H9 (cell line): ENCODE data around the gene TFDP1. TPM values are rescaled to one million over a fixed set of nuclear protein-coding genes. Genes with fewer than 3 reads are reported as not detected.

Source experiments
- DNase-seq: peaks from one replicate; pipeline ENCODE4 v3.0.0-alpha.2; 2017
- H2AFZ ChIP-seq: one replicate; pipeline ENCODE4 v1.6.1; 2013; ENCODE audit warnings: mild to moderate bottlenecking, low read length, control low read depth, moderate library complexity
- H2AK5ac ChIP-seq: 2 replicates; pipeline ENCODE4 v1.6.1; 2013; ENCODE audit warnings: low read length, control low read depth, mixed read lengths; ENCODE audit not compliant: insufficient read length
- H2BK120ac ChIP-seq: one replicate; pipeline ENCODE4 v1.6.1; 2013; ENCODE audit warnings: low read depth, mild to moderate bottlenecking, low read length, control low read depth, inconsistent platforms; ENCODE audit not compliant: poor library complexity, severe bottlenecking
- H2BK12ac ChIP-seq: 2 replicates; pipeline ENCODE4 v1.6.1; 2013; ENCODE audit warnings: low read length, control low read depth, mixed read lengths, low read depth; ENCODE audit not compliant: insufficient read length
- H2BK15ac ChIP-seq: 2 replicates; pipeline ENCODE4 v1.6.1; 2013; ENCODE audit warnings: low read depth, low read length, control low read depth
- H2BK20ac ChIP-seq: one replicate; pipeline ENCODE4 v1.6.1; 2013; ENCODE audit warnings: low read depth, mild to moderate bottlenecking, low read length, control low read depth, inconsistent platforms; ENCODE audit not compliant: poor library complexity, severe bottlenecking
- H2BK5ac ChIP-seq: 2 replicates; pipeline ENCODE4 v1.6.1; 2013; ENCODE audit warnings: low read length, control low read depth, mixed read lengths; ENCODE audit not compliant: insufficient read length
- H3K14ac ChIP-seq: 2 replicates; pipeline ENCODE4 v1.6.1; 2013; ENCODE audit warnings: low read length, control low read depth; ENCODE audit not compliant: insufficient read depth
- H3K18ac ChIP-seq: 2 replicates; pipeline ENCODE4 v1.6.1; 2013; ENCODE audit warnings: low read depth, mild to moderate bottlenecking, mixed read lengths, low read length, control low read depth; ENCODE audit not compliant: insufficient read length
- H3K23ac ChIP-seq: 2 replicates; pipeline ENCODE4 v1.6.1; 2013; ENCODE audit warnings: low read length, control low read depth, mixed read lengths, low read depth; ENCODE audit not compliant: insufficient read length
- H3K23me2 ChIP-seq: 2 replicates; pipeline ENCODE4 v1.6.1; 2013; ENCODE audit warnings: low read depth, mild to moderate bottlenecking, mixed read lengths, low read length, control low read depth; ENCODE audit not compliant: insufficient read length, poor library complexity, severe bottlenecking
- H3K27ac ChIP-seq: 2 replicates; pipeline ENCODE4 v1.5.1; 2013; ENCODE audit warnings: low read length, control low read depth, mixed read lengths, low read depth; ENCODE audit not compliant: insufficient read length
- H3K27me3 ChIP-seq: 2 replicates; pipeline ENCODE4 v1.6.1; 2013; ENCODE audit warnings: low read length, control low read depth, inconsistent platforms; ENCODE audit not compliant: insufficient read depth
- H3K4ac ChIP-seq: 2 replicates; pipeline ENCODE4 v1.6.1; 2013; ENCODE audit warnings: low read depth, mild to moderate bottlenecking, control low read depth, inconsistent platforms, low read length, moderate library complexity
- H3K4me1 ChIP-seq: 2 replicates; pipeline ENCODE4 v1.6.1; 2013; ENCODE audit warnings: low read length, control low read depth, inconsistent platforms; ENCODE audit not compliant: insufficient read depth
- H3K4me2 ChIP-seq: 2 replicates; pipeline ENCODE4 v1.6.1; 2013; ENCODE audit warnings: low read length, control low read depth, mixed read lengths; ENCODE audit not compliant: insufficient read length, insufficient read depth
- H3K56ac ChIP-seq: 2 replicates; pipeline ENCODE4 v1.6.1; 2013; ENCODE audit warnings: low read depth, mild to moderate bottlenecking, mixed read lengths, low read length, control low read depth; ENCODE audit not compliant: insufficient read length
- H3K79me1 ChIP-seq: 2 replicates; pipeline ENCODE4 v1.6.1; 2013; ENCODE audit warnings: low read depth, mild to moderate bottlenecking, moderate library complexity, low read length, control low read depth, inconsistent platforms; ENCODE audit not compliant: insufficient read depth, poor library complexity, severe bottlenecking
- H3K79me2 ChIP-seq: 2 replicates; pipeline ENCODE4 v1.6.1; 2013; ENCODE audit warnings: low read length, control low read depth, inconsistent platforms; ENCODE audit not compliant: insufficient read depth
- H3K9ac ChIP-seq: 2 replicates; pipeline ENCODE4 v1.6.1; 2013; ENCODE audit warnings: low read length, control low read depth, mixed read lengths; ENCODE audit not compliant: insufficient read length; ENCODE audit errors: extremely low read depth
- H3K9me3 ChIP-seq: one replicate; pipeline ENCODE4 v1.6.1; 2013; ENCODE audit warnings: low read depth, low read length, inconsistent platforms; ENCODE audit not compliant: control insufficient read depth
- H3T11ph ChIP-seq: one replicate; pipeline ENCODE4 v1.6.1; 2013; ENCODE audit warnings: mild to moderate bottlenecking, low read length, control low read depth, inconsistent platforms
- H4K20me1 ChIP-seq: one replicate; pipeline ENCODE4 v1.6.1; 2013; ENCODE audit not compliant: control insufficient read depth, insufficient read length, insufficient read depth
- H4K5ac ChIP-seq: 2 replicates; pipeline ENCODE4 v1.6.1; 2013; ENCODE audit warnings: low read depth, mild to moderate bottlenecking, mixed read lengths, low read length, control low read depth; ENCODE audit not compliant: insufficient read length
- H4K8ac ChIP-seq: replicated peaks from 2 replicates; pipeline ENCODE4 v1.6.1; 2013; ENCODE audit warnings: low read length, control low read depth, mixed read lengths, low read depth; ENCODE audit not compliant: insufficient read length
- H4K91ac ChIP-seq: 2 replicates; pipeline ENCODE4 v1.6.1; 2013; ENCODE audit warnings: low read depth, mild to moderate bottlenecking, moderate library complexity, mixed read lengths, low read length, control low read depth; ENCODE audit not compliant: insufficient read length
- H3K27ac Mint-ChIP-seq, 3 experiments: 2 replicates in 2 of 3; 3 replicates in 1 of 3; pipeline ENCODE4 v1.8.0; 2020 to 2021; ENCODE audit warnings: mixed read lengths in 3 of 3, mild to moderate bottlenecking in 1 of 3, moderate library complexity in 1 of 3
- H3K27me3 Mint-ChIP-seq: 2 replicates; pipeline ENCODE4 v1.8.0; 2021; ENCODE audit warnings: low read depth, mild to moderate bottlenecking, moderate library complexity, mixed read lengths
- H3K36me3 Mint-ChIP-seq, 3 experiments: 2 replicates in 2 of 3; 3 replicates in 1 of 3; pipeline ENCODE4 v1.8.0; 2020 to 2021; ENCODE audit warnings: low read depth in 3 of 3, mixed read lengths in 3 of 3; ENCODE audit not compliant: insufficient read depth in 1 of 3
- H3K4me1 Mint-ChIP-seq, 2 experiments: 2 replicates each; pipeline ENCODE4 v1.8.0; 2020; ENCODE audit warnings: mixed read lengths in 2 of 2
- H3K4me3 Mint-ChIP-seq, 2 experiments: 2 replicates in 1 of 2; 3 replicates in 1 of 2; pipeline ENCODE4 v1.8.0; 2020 to 2021; ENCODE audit warnings: mild to moderate bottlenecking in 2 of 2, mixed read lengths in 2 of 2, moderate library complexity in 1 of 2
- H3K9me3 Mint-ChIP-seq, 2 experiments: 2 replicates in 1 of 2; 3 replicates in 1 of 2; pipeline ENCODE4 v1.8.0; 2020; ENCODE audit warnings: mild to moderate bottlenecking in 2 of 2, mixed read lengths in 2 of 2, moderate library complexity in 1 of 2
- CTCF ChIP-seq: fragments of 200-600 bp; sonication (generic); conservative IDR thresholded peaks from 3 replicates; pipeline ENCODE4 v1.8.0; 2021; ENCODE audit warnings: antibody characterized with exemption, mild to moderate bottlenecking
- WGBS: extraction: QIAGEN DNeasy Blood & Tissue Kit; methylation state at CpG from one replicate; pipeline ENCODE4 v1.1.7; 2013; ENCODE audit warnings: missing lambda C conversion rate, low lambda C conversion rate, mixed read lengths; ENCODE audit not compliant: insufficient read length; ENCODE audit errors: extremely low coverage; 5-methylcytosine and 5-hydroxymethylcytosine counted together
- total RNA-seq: library from RNA; stranded (reverse); gene quantifications from 2 replicates; pipeline ENCODE4 v1.2.1, GENCODE V29; 2021

TFDP1 gene
- total RNA-seq, 1 experiment from 2014 or later: 111 TPM

- H2BK20ac ChIP-seq: no peak overlapping the region
- H3K27ac ChIP-seq: no peak overlapping the region
- Mint-ChIP-seq H3K36me3 (no peaks in the 10 kb centered on the region), H3K9me3 (no peaks in the 10 kb centered on the region; a peak in 1 of 5 replicates), H3K4me3 (no peak overlapping the region), H3K27me3 (peaks cover 1% of the 10 kb centered on the region; the same call in 1 of the 2 replicates), H3K27ac (no peak overlapping the region), H3K4me1 (peaks cover 6 to 8% of the 10 kb centered on the region in 2 experiments)
- no peak overlapping the region for H2BK5ac ChIP-seq
- H3K79me2 ChIP-seq: no peaks in the 10 kb centered on the region
- no peaks in the 10 kb centered on the region for H4K20me1 ChIP-seq
- no peak overlapping the region for H2BK15ac ChIP-seq
- H2AFZ ChIP-seq: no peak overlapping the region
- H4K5ac ChIP-seq: no peak overlapping the region
- no peak for DNase-seq
- H2BK120ac ChIP-seq: no peak overlapping the region
- H3K4me2 ChIP-seq: no peak overlapping the region
- no peaks in the 10 kb centered on the region for H3K9me3 ChIP-seq
- no peak overlapping the region for H2AK5ac ChIP-seq
- no peaks in the 10 kb centered on the region for H3K23me2 ChIP-seq
- H4K8ac ChIP-seq: no peak overlapping the region
- no peaks in the 10 kb centered on the region for H3K27me3 ChIP-seq
- H3K4me1 ChIP-seq: 0 out of 2 replicates have a peak, but pooled peaks cover 2% of the 10 kb centered on the region
- no peak for TF ChIP-seq CTCF
- H4K91ac ChIP-seq: no peak overlapping the region
- no peak overlapping the region for H3K56ac ChIP-seq
- H3K4ac ChIP-seq: no peak overlapping the region
- H3K9ac ChIP-seq: no peak overlapping the region
- WGBS: no CpG with 5 or more reads among the region's 17 CpGs
- H3K79me1 ChIP-seq: no peaks in the 10 kb centered on the region
- no peak overlapping the region for H3T11ph ChIP-seq
- H3K14ac ChIP-seq: no peak overlapping the region
- no peak overlapping the region for H3K18ac ChIP-seq
- H3K23ac ChIP-seq: no peak overlapping the region
- no peak overlapping the region for H2BK12ac ChIP-seq
Measured at GRCh38 chr13:113566227-113566561, 18.4 kb upstream of the TFDP1 start.
